ENCODE measurements around the gene KHK.

- TF ChIP-seq CTCF (conservative IDR thresholded peaks at IDR 0.05) = no peak
- TF ChIP-seq ZFX (IDR thresholded peaks at IDR 0.05) = no peak
These were observed 891 bp upstream of the KHK start for GRCh38 chr2:27085673-27086089.

Data from C4-2B (cell line).